Gastrocnemius medialis (tissue), 4 donors: Measurements from ENCODE around the gene VPS39.

Experiments used
- CTCF ChIP-seq, 5 experiments: fragments of 450-650 bp in 3 of 5; fragments of 200-600 bp in 2 of 5; sonication (generic) in 2 of 5; IDR thresholded peaks in 4 of 5; conservative IDR thresholded peaks in 1 of 5; 1 replicate in 4 of 5; 2 replicates in 1 of 5; pipeline ENCODE4 v1.5.1; 2016 to 2019; ENCODE audit warnings: antibody characterized with exemption in 5 of 5, mild to moderate bottlenecking in 3 of 5, moderate library complexity in 3 of 5
- POLR2A ChIP-seq, 2 donors: fragments of 450-650 bp; IDR thresholded peaks; one replicate each; pipeline ENCODE4 v1.6.1; 2017; ENCODE audit warnings: antibody characterized with exemption in 2 of 2, mild to moderate bottlenecking in 2 of 2, moderate library complexity in 2 of 2

- no peak for TF ChIP-seq CTCF (IDR thresholded peaks at IDR 0.05 in 4 of 5, conservative IDR thresholded peaks at IDR 0.05 in 1 of 5)
- no peak for TF ChIP-seq POLR2A (IDR thresholded peaks at IDR 0.05)
Measured at GRCh38 chr15:42149493-42150218, 58.4 kb downstream of the VPS39 start.
